Liver (tissue), 3 donors: ENCODE results near the gene FBXL13.
"Not testable (repeated sequence)": the region's sequence is repeated elsewhere in the genome, so short reads cannot be mapped to it uniquely, and the experiment has no call there.

Experiments used
- CTCF ChIP-seq: fragments of 150-350 bp; IDR thresholded peaks from 2 replicates; pipeline ENCODE4 v1.5.1; 2017; ENCODE audit warnings: improper control_type of control experiment, low read depth, low read length; ENCODE audit not compliant: missing input control
- EGR1 ChIP-seq, 2 donors: IDR thresholded peaks; 2 replicates each; pipeline ENCODE4 v1.6.1; 2016 to 2018; ENCODE audit warnings: antibody characterized with exemption in 2 of 2, low read depth in 2 of 2
- GABPA ChIP-seq, 2 donors: IDR thresholded peaks in 1 of 2; conservative IDR thresholded peaks in 1 of 2; 2 replicates each; pipeline ENCODE4 v1.6.1; 2016; ENCODE audit warnings: antibody characterized with exemption in 2 of 2, mild to moderate bottlenecking in 1 of 2, moderate library complexity in 1 of 2
- NR2F2 ChIP-seq: IDR thresholded peaks from 2 replicates; pipeline ENCODE4 v1.6.1; 2016; ENCODE audit warnings: antibody characterized with exemption
- RAD21 ChIP-seq, 2 donors: IDR thresholded peaks; 2 replicates each; pipeline ENCODE4 v1.6.1; 2016; ENCODE audit warnings: antibody characterized with exemption in 2 of 2, mild to moderate bottlenecking in 2 of 2
- REST ChIP-seq: IDR thresholded peaks from 2 replicates; pipeline ENCODE4 v1.6.1; 2016; ENCODE audit warnings: antibody characterized with exemption, mild to moderate bottlenecking
- SP1 ChIP-seq: IDR thresholded peaks from 2 replicates; pipeline ENCODE4 v1.6.1; 2018; ENCODE audit warnings: antibody characterized with exemption, mild to moderate bottlenecking
- TAF1 ChIP-seq: conservative IDR thresholded peaks from 2 replicates; pipeline ENCODE4 v1.6.1; 2016; ENCODE audit warnings: antibody characterized with exemption, mild to moderate bottlenecking
- TF ChIP-seq, protein P1 (sequence below): IDR thresholded peaks from 2 replicates; pipeline ENCODE4 v1.6.1; 2016; ENCODE audit warnings: antibody characterized with exemption
- donor health status: healthy.
- donor health status: healthy.

GRCh38 chr7:103018295-103018694 is 56.3 kb downstream of the FBXL13 start:
- TF ChIP-seq, protein P1, sequence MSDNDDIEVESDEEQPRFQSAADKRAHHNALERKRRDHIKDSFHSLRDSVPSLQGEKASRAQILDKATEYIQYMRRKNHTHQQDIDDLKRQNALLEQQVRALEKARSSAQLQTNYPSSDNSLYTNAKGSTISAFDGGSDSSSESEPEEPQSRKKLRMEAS = not testable (repeated sequence)
- not testable (repeated sequence) for TF ChIP-seq REST; GABPA (IDR thresholded peaks at IDR 0.05 in 1 of 2, conservative IDR thresholded peaks at IDR 0.05 in 1 of 2); SP1; CTCF; EGR1 (IDR thresholded peaks at IDR 0.05; ENCODE audit: low read depth in 2 of 2); NR2F2; TAF1; RAD21 (IDR thresholded peaks at IDR 0.05)
